OCI-LY3 (cell line): ENCODE results near the gene PASK.

Source experiments
- CTCF ChIP-seq: fragments of 200-600, 300-600 bp; sonication (generic); IDR thresholded peaks from 2 replicates; pipeline ENCODE4 v1.5.1; 2014; ENCODE audit warnings: antibody characterized with exemption, low read length, low read depth
- EZH2phosphoT487 ChIP-seq: fragments of 200-600 bp; shearing (Covaris generic); IDR thresholded peaks from 2 replicates; pipeline ENCODE4 v1.6.1; 2018; ENCODE audit warnings: antibody characterized with exemption, mixed run types, low read depth

- TF ChIP-seq CTCF (no peak), EZH2phosphoT487 (no peak)
These were observed 82.9 kb downstream of the PASK start for GRCh38 chr2:241066171-241066892.
